ENCODE data around the gene ELF4.

DNA sequence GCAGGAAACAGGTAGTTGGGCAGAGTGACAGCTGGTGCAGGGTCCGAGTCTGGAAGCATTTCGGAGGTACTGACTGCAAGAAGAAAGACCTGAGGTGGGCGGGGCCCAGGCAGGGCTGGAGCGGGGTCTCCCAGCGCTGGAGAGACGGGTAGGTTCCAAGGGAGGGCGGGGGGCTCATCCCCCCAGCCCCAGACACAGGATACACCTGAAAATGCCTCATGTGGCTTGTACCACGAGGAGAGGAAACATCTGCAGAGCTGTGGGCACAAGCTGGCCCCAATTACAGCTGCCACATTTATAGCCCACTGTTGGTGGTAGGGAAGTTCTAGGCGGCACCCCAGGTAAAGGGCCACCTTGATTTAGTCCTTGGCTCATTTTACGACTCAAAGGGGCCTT, 38.0 kb downstream of the ELF4 start:
- no peak for TF ChIP-seq POLR2A (IDR thresholded peaks at IDR 0.05; ENCODE audit: low read depth, low read length)
- no peak for TF ChIP-seq TAF1 (IDR thresholded peaks at IDR 0.05; ENCODE audit: borderline replicate concordance, low read depth, low read length)
- no peak for TF ChIP-seq POLR2AphosphoS5 (IDR thresholded peaks at IDR 0.05; ENCODE audit: low read depth, low read length)

Data from GM12892 (cell line).